Small intestine (tissue), 7 donors: ENCODE data around the gene FASTK. TPM values are rescaled to one million over a fixed set of nuclear protein-coding genes. Genes with fewer than 3 reads are reported as not detected.
A peak's percentile ranks its signal among the peaks of the same experiment; 100 is the strongest.

ENCODE experiments used
- DNase-seq, 2 donors: peaks; one replicate each; pipeline versions ENCODE4 v3.0.0 to v3.0.0-alpha.2; 2013
- FAIRE-seq: peaks from 2 replicates; lab custom pipeline; 2012; peaks lifted over from hg19 to GRCh38; lab: Jason Lieb, UNC
- H3K27ac ChIP-seq, 3 donors: one replicate each; pipeline ENCODE4 v1.5.1; 2013; ENCODE audit warnings: low read length in 2 of 3, mild to moderate bottlenecking in 2 of 3, control low read depth in 1 of 3, inconsistent platforms in 1 of 3, low read depth in 1 of 3, moderate library complexity in 1 of 3
- H3K27me3 ChIP-seq, 3 donors: one replicate each; pipeline ENCODE4 v1.6.1; 2013; ENCODE audit warnings: low read length in 3 of 3, inconsistent platforms in 1 of 3; ENCODE audit not compliant: control insufficient read depth in 3 of 3, insufficient read depth in 3 of 3
- H3K36me3 ChIP-seq, 3 donors: one replicate each; pipeline ENCODE4 v1.6.1; 2013; ENCODE audit warnings: low read length in 3 of 3, inconsistent platforms in 1 of 3, low read depth in 1 of 3, mild to moderate bottlenecking in 1 of 3, moderate library complexity in 1 of 3; ENCODE audit not compliant: control insufficient read depth in 3 of 3, insufficient read depth in 2 of 3
- H3K4me1 ChIP-seq, 3 donors: one replicate each; pipeline ENCODE4 v1.6.1; 2013; ENCODE audit warnings: low read length in 2 of 3, inconsistent platforms in 1 of 3, low read depth in 1 of 3, mild to moderate bottlenecking in 1 of 3, moderate library complexity in 1 of 3; ENCODE audit not compliant: control insufficient read depth in 3 of 3, insufficient read depth in 2 of 3
- H3K4me3 ChIP-seq, 3 donors: one replicate each; pipeline ENCODE4 v1.5.1; 2013; ENCODE audit warnings: low read length in 3 of 3, control low read depth in 1 of 3, inconsistent platforms in 1 of 3, low read depth in 1 of 3, mild to moderate bottlenecking in 1 of 3, moderate library complexity in 1 of 3
- H3K9me3 ChIP-seq, 2 donors: one replicate each; pipeline ENCODE4 v1.6.1; 2013; ENCODE audit warnings: low read depth in 1 of 2, low read length in 1 of 2; ENCODE audit not compliant: control insufficient read depth in 2 of 2, insufficient read depth in 1 of 2
- WGBS, 3 donors: extraction: QIAGEN DNeasy Blood & Tissue Kit; methylation state at CpG; one replicate each; pipeline ENCODE4 v1.1.7; 2013; 5-methylcytosine and 5-hydroxymethylcytosine counted together
- polyA plus RNA-seq, 4 donors: library from polyadenylated mRNA; stranded (reverse) in 3 of 4; unstranded in 1 of 4; fragments of 200-250 nt in 3 of 4; fragments of 120-200 nt in 1 of 4; gene quantifications; one replicate each; pipeline versions ENCODE4 v1.2.1 to v1.2.3, GENCODE V29; 2013
- donor health status: healthy with polysubstance abuse.
- donor health status: control.
- donor health status: control.
- donor health status: Bipolar disorder and iron deficiency.
- donor health status: healthy.

FASTK gene
- polyA plus RNA-seq, 4 donors = 95.2 to 248 (median 126) TPM

GRCh38 chr7:151059367-151060112 lies 21.1 kb downstream of the FASTK start, which contains the start of gene SLC4A2:
SLC4A2 (plus strand) TSS chr7:151059589; CDS start chr7:151061988, 2,399 bp downstream.
- Histone ChIP-seq H3K4me3 (peak within 1 kb of the TSS; percentile 73 to 82 (median 80)), H3K27me3 (no peaks in the 10 kb centered on the region), H3K27ac (peak within 1 kb of the TSS; percentile 91 to 99 (median 94)), H3K9me3 (no peaks in the 10 kb centered on the region), H3K4me1 (peaks cover 0 to 48% (median 9%) of the 10 kb centered on the region in 3 donors), H3K36me3 (peaks cover 0 to 29% (median 6%) of the 10 kb centered on the region in 3 donors)
- 1% methylated on average over 47 to 75 of the region's 75 CpGs for WGBS, 3 donors
- peak; percentile 68 to 94 for DNase-seq
- no peak for FAIRE-seq

- no peak for FAIRE-seq
- Histone ChIP-seq H3K4me3 (peak overlapping the region; percentile 32 to 82 (median 80)), H3K27ac (peak overlapping the region; percentile 91 to 99 (median 94)), H3K4me1 (peaks cover 0 to 47% (median 9%) of the 10 kb centered on the region in 3 donors), H3K27me3 (no peaks in the 10 kb centered on the region), H3K36me3 (peaks cover 0 to 29% (median 0%) of the 10 kb centered on the region in 3 donors), H3K9me3 (no peaks in the 10 kb centered on the region)
- WGBS, 3 donors = 3 to 4% (median 3%) methylated on average over 17 to 18 of the region's 18 CpGs
- DNase-seq = peak; percentile 36 to 66
Observed at GRCh38 chr7:151058781-151059366, 21.7 kb downstream of the FASTK start.

- peak overlapping the region; percentile 43 to 82 (median 80) for H3K4me3 ChIP-seq
- peak; percentile 39 for FAIRE-seq
- no peaks in the 10 kb centered on the region for H3K9me3 ChIP-seq
- H3K27ac ChIP-seq = peak overlapping the region; percentile 91 to 99 (median 94)
- DNase-seq = peak; percentile 99 to 100
- H3K27me3 ChIP-seq = no peaks in the 10 kb centered on the region
- peaks cover 0 to 30% (median 0%) of the 10 kb centered on the region in 3 donors for H3K36me3 ChIP-seq
- peaks cover 0 to 41% (median 9%) of the 10 kb centered on the region in 3 donors for H3K4me1 ChIP-seq
- 0% methylated on average over 42 to 46 of the region's 46 CpGs for WGBS, 3 donors
Observed at GRCh38 chr7:151057989-151058780, 22.4 kb downstream of the FASTK start.

- Histone ChIP-seq H3K27me3 (no peaks in the 10 kb centered on the region), H3K4me1 (peaks cover 0 to 41% (median 9%) of the 10 kb centered on the region in 3 donors), H3K9me3 (no peaks in the 10 kb centered on the region), H3K27ac (peak within 1 kb of the TSS; percentile 91 to 99 (median 94)), H3K36me3 (peaks cover 0 to 33% (median 0%) of the 10 kb centered on the region in 3 donors), H3K4me3 (peak within 1 kb of the TSS; percentile 43 to 82 (median 80))
- 0% methylated on average over 30 of the region's 30 CpGs for WGBS, 3 donors
- no peak for DNase-seq
- FAIRE-seq = no peak
Observed at GRCh38 chr7:151057506-151057988, 23.1 kb downstream of the FASTK start, which contains the start of gene CDK5. CDK5 (minus strand) TSS chr7:151057897; CDS start chr7:151057848, 49 bp downstream.

GRCh38 chr7:151056666-151057505 lies 23.7 kb downstream of the FASTK start:
- Histone ChIP-seq H3K9me3 (no peaks in the 10 kb centered on the region), H3K4me1 (peaks cover 0 to 38% (median 9%) of the 10 kb centered on the region in 3 donors), H3K4me3 (peak overlapping the region in 2 of 3 donors; percentile 80 to 82), H3K27me3 (no peaks in the 10 kb centered on the region), H3K27ac (no peak overlapping the region), H3K36me3 (peaks cover 0 to 33% (median 0%) of the 10 kb centered on the region in 3 donors)
- DNase-seq (peak; percentile 19 to 53), FAIRE-seq (no peak)
- WGBS, 3 donors = 24 to 41% (median 39%) methylated on average over 27 to 29 of the region's 29 CpGs

- H3K27me3 ChIP-seq = no peaks in the 10 kb centered on the region
- FAIRE-seq (no peak), DNase-seq (no peak)
- WGBS, 3 donors = 81 to 88% (median 85%) methylated on average over 6 of the region's 6 CpGs
- peaks cover 0 to 32% (median 7%) of the 10 kb centered on the region in 3 donors for H3K4me1 ChIP-seq
- no peak overlapping the region for H3K4me3 ChIP-seq
- H3K36me3 ChIP-seq = peaks cover 0 to 30% (median 0%) of the 10 kb centered on the region in 3 donors
- no peaks in the 10 kb centered on the region for H3K9me3 ChIP-seq
- H3K27ac ChIP-seq = no peak overlapping the region
Observed at GRCh38 chr7:151056283-151056665, 24.3 kb downstream of the FASTK start.

- 87 to 96% (median 94%) methylated on average over 8 of the region's 8 CpGs for WGBS, 3 donors
- Histone ChIP-seq H3K9me3 (no peaks in the 10 kb centered on the region), H3K4me1 (peaks cover 0 to 20% (median 0%) of the 10 kb centered on the region in 3 donors), H3K27ac (no peak overlapping the region), H3K36me3 (peaks cover 0 to 30% (median 0%) of the 10 kb centered on the region in 3 donors), H3K27me3 (peaks cover 0 to 16% (median 0%) of the 10 kb centered on the region in 3 donors), H3K4me3 (no peak overlapping the region)
- DNase-seq (no peak), FAIRE-seq (no peak)
Observed at GRCh38 chr7:151053751-151054150, 26.9 kb downstream of the FASTK start.
